NCI-H510A (cell line): ENCODE data around the gene LPP.

ENCODE experiments used
- DNase-seq: peaks from one replicate; lab custom pipeline; 2025; lab: John Stamatoyannopoulos, UW

The LPP gene

GRCh38 chr3:188557235-188557634 is 403.3 kb downstream of the LPP start:
- no peak for DNase-seq

GRCh38 chr3:188558343-188559071 is 404.6 kb downstream of the LPP start:
- no peak for DNase-seq

GRCh38 chr3:188559072-188559429 is 405.1 kb downstream of the LPP start:
- no peak for DNase-seq

- no peak for DNase-seq
These were observed 405.9 kb downstream of the LPP start for GRCh38 chr3:188559856-188560255.

GRCh38 chr3:188562144-188562543 is 408.2 kb downstream of the LPP start:
- no peak for DNase-seq

GRCh38 chr3:188567478-188568195 is 413.7 kb downstream of the LPP start:
- no peak for DNase-seq

GRCh38 chr3:188568736-188569135 is 414.8 kb downstream of the LPP start:
- no peak for DNase-seq

- DNase-seq, result no peak
These were observed 417.7 kb downstream of the LPP start for GRCh38 chr3:188571531-188572095.

- DNase-seq, result no peak
These were observed 419.5 kb downstream of the LPP start for GRCh38 chr3:188573291-188573940.

- no peak for DNase-seq
These were observed 420.0 kb downstream of the LPP start for GRCh38 chr3:188573956-188574355.

- DNase-seq, result no peak
These were observed 420.9 kb downstream of the LPP start for GRCh38 chr3:188574885-188575284.

GRCh38 chr3:188575501-188575900 is 421.5 kb downstream of the LPP start:
- no peak for DNase-seq

- no peak for DNase-seq
These were observed 423.6 kb downstream of the LPP start for GRCh38 chr3:188577539-188577938.

GRCh38 chr3:188578576-188579363 is 424.8 kb downstream of the LPP start:
- no peak for DNase-seq

- no peak for DNase-seq
These were observed 426.3 kb downstream of the LPP start for GRCh38 chr3:188580223-188580622.

- no peak for DNase-seq
These were observed 426.7 kb downstream of the LPP start for GRCh38 chr3:188580659-188581058.

GRCh38 chr3:188581365-188581764 is 427.4 kb downstream of the LPP start:
- no peak for DNase-seq

GRCh38 chr3:188581792-188582191 is 427.8 kb downstream of the LPP start:
- no peak for DNase-seq

GRCh38 chr3:188583341-188584161 is 429.6 kb downstream of the LPP start:
- no peak for DNase-seq

GRCh38 chr3:188584162-188584529 is 430.2 kb downstream of the LPP start:
- no peak for DNase-seq
